OCI-LY7 (cell line): ENCODE measurements around the gene CDK5R2.

Source experiments
- EZH2phosphoT487 ChIP-seq: fragments of 200-600 bp; sonication (generic); IDR thresholded peaks from 2 replicates; pipeline ENCODE4 v1.6.1; 2018; ENCODE audit warnings: low read depth, borderline replicate concordance, mild to moderate bottlenecking, mixed run types, antibody characterized with exemption, low read length, moderate library complexity, mixed read lengths
- TF ChIP-seq, protein P1 (sequence below): fragments of 200-600 bp; sonication (generic); conservative IDR thresholded peaks from 2 replicates; pipeline ENCODE4 v1.5.1; 2014; ENCODE audit warnings: mild to moderate bottlenecking, antibody characterized with exemption, low read length, moderate library complexity, mixed read lengths

DNA sequence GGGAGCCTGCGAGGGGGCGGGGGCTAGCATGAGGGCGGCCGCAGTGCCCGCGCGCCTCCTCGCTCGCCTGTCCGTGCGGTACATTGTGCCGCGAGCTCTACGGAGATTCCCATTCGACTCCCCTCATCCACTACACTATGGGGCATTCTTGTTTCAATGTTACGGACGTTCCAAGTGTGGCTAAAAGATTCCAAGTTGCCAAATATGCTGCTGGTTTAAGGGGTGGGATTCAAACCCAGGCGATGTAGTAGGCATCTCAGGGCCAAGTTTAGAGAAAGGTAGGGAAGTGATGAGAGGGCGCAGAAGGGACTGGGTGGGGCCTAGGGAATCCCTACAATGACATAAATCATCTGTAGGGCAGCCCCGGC, 43.8 kb downstream of the CDK5R2 start:
- TF ChIP-seq, protein P1, sequence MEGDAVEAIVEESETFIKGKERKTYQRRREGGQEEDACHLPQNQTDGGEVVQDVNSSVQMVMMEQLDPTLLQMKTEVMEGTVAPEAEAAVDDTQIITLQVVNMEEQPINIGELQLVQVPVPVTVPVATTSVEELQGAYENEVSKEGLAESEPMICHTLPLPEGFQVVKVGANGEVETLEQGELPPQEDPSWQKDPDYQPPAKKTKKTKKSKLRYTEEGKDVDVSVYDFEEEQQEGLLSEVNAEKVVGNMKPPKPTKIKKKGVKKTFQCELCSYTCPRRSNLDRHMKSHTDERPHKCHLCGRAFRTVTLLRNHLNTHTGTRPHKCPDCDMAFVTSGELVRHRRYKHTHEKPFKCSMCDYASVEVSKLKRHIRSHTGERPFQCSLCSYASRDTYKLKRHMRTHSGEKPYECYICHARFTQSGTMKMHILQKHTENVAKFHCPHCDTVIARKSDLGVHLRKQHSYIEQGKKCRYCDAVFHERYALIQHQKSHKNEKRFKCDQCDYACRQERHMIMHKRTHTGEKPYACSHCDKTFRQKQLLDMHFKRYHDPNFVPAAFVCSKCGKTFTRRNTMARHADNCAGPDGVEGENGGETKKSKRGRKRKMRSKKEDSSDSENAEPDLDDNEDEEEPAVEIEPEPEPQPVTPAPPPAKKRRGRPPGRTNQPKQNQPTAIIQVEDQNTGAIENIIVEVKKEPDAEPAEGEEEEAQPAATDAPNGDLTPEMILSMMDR, result peak; percentile 31
- no peak for TF ChIP-seq EZH2phosphoT487
